ENCODE data around the gene P2RX6.

Gene P2RX6

GRCh38 chr22:21014726-21015465, at the start of gene P2RX6:
P2RX6 (plus strand) TSS chr22:21015165; CDS start chr22:21015175, 10 bp downstream.
- no peak for TF ChIP-seq CTCF (IDR thresholded peaks at IDR 0.05; ENCODE audit: borderline replicate concordance, control extremely low read depth, extremely low read depth, insufficient read depth, missing control alignments)
- DNase-seq (ENCODE audit: low spot score) = no peak
- in situ Hi-C loops (cut with MboI; ENCODE audit: low sequenced_read_pairs, unreplicated experiment) = no loop called here

- no peak for DNase-seq (ENCODE audit: low spot score)
- in situ Hi-C loops (cut with MboI; ENCODE audit: low sequenced_read_pairs, unreplicated experiment) = no loop called here
- TF ChIP-seq CTCF (IDR thresholded peaks at IDR 0.05; ENCODE audit: borderline replicate concordance, control extremely low read depth, extremely low read depth, insufficient read depth, missing control alignments) = no peak
Observed at GRCh38 chr22:20965888-20966855, 48.8 kb upstream of the P2RX6 start.

GRCh38 chr22:20966883-20967696, 47.9 kb upstream of the P2RX6 start, which contains the start of gene AIFM3:
AIFM3 (plus strand) TSS chr22:20967255; CDS start chr22:20967945, 690 bp downstream.
- no peak for DNase-seq (ENCODE audit: low spot score)
- in situ Hi-C loops (cut with MboI; ENCODE audit: low sequenced_read_pairs, unreplicated experiment) = no loop called here
- TF ChIP-seq CTCF (IDR thresholded peaks at IDR 0.05; ENCODE audit: borderline replicate concordance, control extremely low read depth, extremely low read depth, insufficient read depth, missing control alignments) = no peak

- in situ Hi-C loops (cut with MboI; ENCODE audit: low sequenced_read_pairs, unreplicated experiment) = no loop called here
- TF ChIP-seq CTCF (IDR thresholded peaks at IDR 0.05; ENCODE audit: borderline replicate concordance, control extremely low read depth, extremely low read depth, insufficient read depth, missing control alignments) = no peak
- no peak for DNase-seq (ENCODE audit: low spot score)
Observed at GRCh38 chr22:20967697-20968211, 47.2 kb upstream of the P2RX6 start.

- DNase-seq (ENCODE audit: low spot score) = no peak
- in situ Hi-C loops (cut with MboI; ENCODE audit: low sequenced_read_pairs, unreplicated experiment) = no loop called here
- no peak for TF ChIP-seq CTCF (IDR thresholded peaks at IDR 0.05; ENCODE audit: borderline replicate concordance, control extremely low read depth, extremely low read depth, insufficient read depth, missing control alignments)
Observed at GRCh38 chr22:20968281-20968977, 46.5 kb upstream of the P2RX6 start.
